Muscle layer of duodenum (tissue), 2 donors: Measurements from ENCODE around the gene PI3.

ENCODE experiments used
- H3K27ac ChIP-seq: one replicate; pipeline ENCODE4 v1.7.0; 2013; ENCODE audit warnings: mild to moderate bottlenecking, low read length
- H3K27me3 ChIP-seq: one replicate; pipeline ENCODE4 v1.7.0; 2013; ENCODE audit warnings: low read depth, mild to moderate bottlenecking, control low read depth, low read length
- H3K36me3 ChIP-seq, 2 donors: one replicate each; pipeline ENCODE4 v1.7.0; 2013; ENCODE audit warnings: low read length in 2 of 2, control low read depth in 1 of 2, mild to moderate bottlenecking in 1 of 2; ENCODE audit not compliant: insufficient read depth in 2 of 2, control insufficient read depth in 1 of 2
- H3K4me1 ChIP-seq, 2 donors: one replicate each; pipeline ENCODE4 v1.7.0; 2013; ENCODE audit warnings: low read length in 2 of 2, mild to moderate bottlenecking in 2 of 2, control low read depth in 1 of 2, moderate library complexity in 1 of 2; ENCODE audit not compliant: insufficient read depth in 2 of 2, control insufficient read depth in 1 of 2
- H3K4me3 ChIP-seq, 2 donors: one replicate each; pipeline ENCODE4 v1.7.0; 2013; ENCODE audit warnings: low read length in 2 of 2, low read depth in 1 of 2, mild to moderate bottlenecking in 1 of 2
- H3K9me3 ChIP-seq, 2 donors: one replicate each; pipeline ENCODE4 v1.7.0; 2013; ENCODE audit warnings: low read length in 2 of 2, control low read depth in 1 of 2, mild to moderate bottlenecking in 1 of 2; ENCODE audit not compliant: control insufficient read depth in 1 of 2
- donor health status: healthy.

PI3 gene

GRCh38 chr20:45189067-45189609 lies 14.4 kb downstream of the PI3 start:
- Histone ChIP-seq H3K9me3 (no peaks in the 10 kb centered on the region), H3K4me1 (no peaks in the 10 kb centered on the region), H3K27me3 (no peaks in the 10 kb centered on the region), H3K27ac (no peak overlapping the region), H3K4me3 (no peak overlapping the region), H3K36me3 (no peaks in the 10 kb centered on the region)

GRCh38 chr20:45189861-45190260 lies 15.2 kb downstream of the PI3 start:
- Histone ChIP-seq H3K9me3 (no peaks in the 10 kb centered on the region), H3K4me3 (no peak overlapping the region), H3K27ac (no peak overlapping the region), H3K4me1 (no peaks in the 10 kb centered on the region), H3K27me3 (no peaks in the 10 kb centered on the region), H3K36me3 (no peaks in the 10 kb centered on the region)

- no peaks in the 10 kb centered on the region for H3K9me3 ChIP-seq
- no peaks in the 10 kb centered on the region for H3K27me3 ChIP-seq
- no peak overlapping the region for H3K27ac ChIP-seq
- no peak overlapping the region for H3K4me3 ChIP-seq
- H3K36me3 ChIP-seq = no peaks in the 10 kb centered on the region
- no peaks in the 10 kb centered on the region for H3K4me1 ChIP-seq
Observed at GRCh38 chr20:45191926-45192325, 17.2 kb downstream of the PI3 start.

GRCh38 chr20:45193331-45193730 lies 18.6 kb downstream of the PI3 start:
- no peaks in the 10 kb centered on the region for H3K36me3 ChIP-seq
- H3K27me3 ChIP-seq = no peaks in the 10 kb centered on the region
- H3K27ac ChIP-seq = no peak overlapping the region
- no peaks in the 10 kb centered on the region for H3K9me3 ChIP-seq
- H3K4me3 ChIP-seq = no peak overlapping the region
- no peaks in the 10 kb centered on the region for H3K4me1 ChIP-seq

- no peaks in the 10 kb centered on the region for H3K4me1 ChIP-seq
Observed at GRCh38 chr20:45206725-45207124, 32.0 kb downstream of the PI3 start, which contains the start of gene SEMG1. Gene SEMG1, plus strand, starts transcription at chr20:45207033. Its CDS starts 21 bp downstream, at chr20:45207054.

GRCh38 chr20:45209924-45210323 lies 35.2 kb downstream of the PI3 start:
- Histone ChIP-seq H3K4me1 (no peaks in the 10 kb centered on the region), H3K4me3 (no peak overlapping the region), H3K9me3 (no peaks in the 10 kb centered on the region), H3K36me3 (no peaks in the 10 kb centered on the region), H3K27ac (no peak overlapping the region), H3K27me3 (no peaks in the 10 kb centered on the region)

More at GRCh38 chr20:45206725-45207124, 32.0 kb downstream of the PI3 start, which contains the start of gene SEMG1:
- Histone ChIP-seq H3K27ac (no peak within 1 kb of the TSS), H3K9me3 (peaks cover 3 to 11% of the 10 kb centered on the region in 2 donors), H3K36me3 (no peaks in the 10 kb centered on the region), H3K4me3 (no peak within 1 kb of the TSS), H3K27me3 (no peaks in the 10 kb centered on the region)

GRCh38 chr20:45211569-45212474 lies 37.1 kb downstream of the PI3 start:
- no peaks in the 10 kb centered on the region for H3K27me3 ChIP-seq
- H3K36me3 ChIP-seq = no peaks in the 10 kb centered on the region
- no peak overlapping the region for H3K27ac ChIP-seq
- no peak overlapping the region for H3K4me3 ChIP-seq
- H3K9me3 ChIP-seq = no peaks in the 10 kb centered on the region
- no peaks in the 10 kb centered on the region for H3K4me1 ChIP-seq

- Histone ChIP-seq H3K4me3 (no peak overlapping the region), H3K36me3 (no peaks in the 10 kb centered on the region), H3K27me3 (no peaks in the 10 kb centered on the region), H3K4me1 (no peaks in the 10 kb centered on the region), H3K9me3 (no peaks in the 10 kb centered on the region), H3K27ac (no peak overlapping the region)
Observed at GRCh38 chr20:45212836-45213235, 38.1 kb downstream of the PI3 start.

- Histone ChIP-seq H3K27ac (no peak overlapping the region), H3K36me3 (no peaks in the 10 kb centered on the region), H3K27me3 (no peaks in the 10 kb centered on the region), H3K4me3 (no peak overlapping the region), H3K9me3 (no peaks in the 10 kb centered on the region), H3K4me1 (no peaks in the 10 kb centered on the region)
Observed at GRCh38 chr20:45218124-45218523, 43.4 kb downstream of the PI3 start.

GRCh38 chr20:45218636-45219035 lies 43.9 kb downstream of the PI3 start:
- no peaks in the 10 kb centered on the region for H3K36me3 ChIP-seq
- H3K27me3 ChIP-seq = no peaks in the 10 kb centered on the region
- no peaks in the 10 kb centered on the region for H3K9me3 ChIP-seq
- no peak overlapping the region for H3K27ac ChIP-seq
- H3K4me3 ChIP-seq = no peak overlapping the region
- H3K4me1 ChIP-seq = no peaks in the 10 kb centered on the region

GRCh38 chr20:45221076-45221475 lies 46.4 kb downstream of the PI3 start, which contains the start of gene SEMG2:
Gene SEMG2, plus strand, starts transcription at chr20:45221373. Its CDS starts 17 bp downstream, at chr20:45221390.
- Histone ChIP-seq H3K4me3 (no peak within 1 kb of the TSS), H3K4me1 (no peaks in the 10 kb centered on the region), H3K27ac (no peak within 1 kb of the TSS), H3K27me3 (peaks cover 4% of the 10 kb centered on the region), H3K36me3 (no peaks in the 10 kb centered on the region), H3K9me3 (no peaks in the 10 kb centered on the region)
